ENCODE measurements around the gene IL7R.

The IL7R gene

DNA sequence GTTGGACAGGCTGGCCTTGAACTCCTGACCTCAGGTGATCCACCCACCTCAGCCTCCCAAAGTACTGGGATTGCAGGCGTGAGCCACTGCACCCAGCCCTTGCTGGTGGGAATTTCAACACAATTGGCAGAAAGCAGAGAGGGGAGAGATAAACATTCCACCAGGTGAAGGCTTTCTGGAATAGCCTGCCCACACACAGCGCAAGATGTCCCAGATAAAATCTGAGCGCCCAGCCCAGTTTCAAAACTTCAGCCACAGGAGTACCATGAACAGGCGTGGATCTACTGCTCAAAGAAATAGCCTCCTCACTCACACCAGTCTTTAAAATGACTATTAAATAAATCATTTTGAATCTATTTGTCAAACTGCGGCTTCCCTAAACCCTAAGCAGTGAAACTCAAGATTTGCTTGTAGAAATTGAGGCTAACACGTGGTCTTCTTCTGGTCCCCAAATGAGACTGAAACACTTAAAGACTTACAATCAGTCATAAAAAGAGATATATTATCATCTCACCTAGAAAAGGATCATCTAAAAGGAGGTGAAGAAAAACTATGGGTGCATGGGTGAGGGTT, 47.0 kb downstream of the IL7R start:
- no peak for DNase-seq (ENCODE audit: low read depth in 2 of 2)

DNA sequence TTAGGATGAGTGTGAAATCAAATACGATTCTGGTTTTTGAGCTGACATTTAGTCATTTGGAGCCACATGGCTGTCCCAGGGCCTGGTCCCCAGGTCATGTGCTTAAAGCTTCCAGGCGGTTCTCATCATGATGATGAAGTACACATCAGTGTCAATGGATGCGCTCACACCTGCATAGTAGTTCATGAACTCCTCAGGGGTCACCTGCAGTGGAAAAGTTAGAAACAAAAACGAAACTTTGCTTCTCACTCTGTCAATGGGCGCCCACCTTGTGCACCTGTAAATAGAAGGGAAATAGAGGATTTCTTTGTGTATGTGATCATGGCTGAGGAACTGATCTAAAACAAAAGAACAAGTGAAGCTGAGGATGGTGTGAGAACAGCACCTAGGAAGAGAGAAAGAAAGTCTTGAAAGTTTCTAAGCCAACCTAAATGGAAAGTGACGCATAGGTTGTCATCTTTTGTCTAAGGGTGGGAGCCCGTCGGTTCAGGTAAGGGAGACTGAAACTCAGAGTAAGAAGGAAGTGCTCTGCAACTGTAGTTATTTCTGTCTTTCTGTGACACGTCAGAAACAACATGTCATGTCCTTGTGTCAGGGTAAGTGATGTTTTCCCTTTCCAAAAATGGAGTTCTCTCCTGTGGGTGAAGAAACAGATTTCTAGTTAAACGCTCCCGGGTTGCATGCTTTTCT, 47.9 kb downstream of the IL7R start:
- no peak for DNase-seq (ENCODE audit: low read depth in 2 of 2)

DNA sequence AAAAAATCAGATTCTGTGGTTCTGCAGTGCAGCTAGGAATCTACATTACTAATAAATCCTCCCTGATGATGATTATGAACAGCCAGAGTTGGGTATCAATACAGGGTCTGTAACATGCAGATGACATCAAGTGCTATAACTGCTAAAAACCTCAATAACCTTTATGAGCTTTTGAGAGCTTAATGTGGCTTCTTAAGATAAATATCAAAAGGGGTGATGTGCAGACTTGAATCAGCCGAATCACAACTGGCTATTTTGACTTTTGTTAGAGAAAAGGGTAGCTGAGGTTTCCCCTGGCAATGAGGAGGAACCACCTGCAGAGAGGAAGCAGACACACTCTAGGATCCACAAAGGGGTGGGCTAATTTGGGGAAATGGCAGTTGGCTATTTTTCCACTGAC, 51.5 kb downstream of the IL7R start:
- DNase-seq (ENCODE audit: low read depth in 2 of 2): peak; percentile 69 to 72

DNA sequence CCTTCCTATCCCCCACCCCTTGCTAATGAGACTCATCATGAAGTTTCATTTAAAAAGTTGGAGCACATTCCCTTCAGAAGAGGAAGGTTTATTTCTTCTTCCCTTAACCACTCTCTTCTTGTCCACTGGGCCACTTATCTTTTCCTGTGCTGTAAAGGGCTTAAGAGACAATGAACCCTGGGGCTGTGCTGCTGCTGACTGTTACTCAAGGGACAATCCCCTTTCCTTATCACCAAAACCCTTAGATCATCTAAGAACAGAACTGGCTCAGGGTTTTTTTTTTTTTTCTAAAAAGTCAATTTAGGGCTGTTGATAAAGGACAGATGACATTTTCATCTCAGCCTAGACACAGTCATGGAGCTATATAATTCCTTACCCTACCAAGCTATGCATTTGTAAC, 52.1 kb downstream of the IL7R start:
- no peak for DNase-seq (ENCODE audit: low read depth in 2 of 2)

DNA sequence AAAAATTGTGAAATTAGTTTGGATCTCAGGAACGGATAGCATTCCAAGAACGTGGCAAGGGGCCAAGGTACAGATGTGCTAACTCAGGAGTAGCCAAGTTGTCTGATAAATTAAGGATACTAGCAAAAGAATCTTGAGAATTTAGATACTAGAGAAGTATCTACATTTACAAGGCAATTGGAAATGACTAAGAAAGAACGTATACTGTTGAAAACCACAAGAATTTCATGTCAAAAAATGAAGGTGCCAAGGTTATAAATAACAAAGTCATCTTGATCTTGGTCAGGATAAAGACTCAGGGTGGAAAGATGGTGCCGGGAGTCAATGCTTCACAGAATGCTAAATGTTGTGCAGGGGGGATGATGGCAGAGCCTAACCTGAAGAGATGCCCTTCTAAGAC, 62.5 kb downstream of the IL7R start:
- DNase-seq (ENCODE audit: low read depth in 2 of 2): peak; percentile 98

DNA sequence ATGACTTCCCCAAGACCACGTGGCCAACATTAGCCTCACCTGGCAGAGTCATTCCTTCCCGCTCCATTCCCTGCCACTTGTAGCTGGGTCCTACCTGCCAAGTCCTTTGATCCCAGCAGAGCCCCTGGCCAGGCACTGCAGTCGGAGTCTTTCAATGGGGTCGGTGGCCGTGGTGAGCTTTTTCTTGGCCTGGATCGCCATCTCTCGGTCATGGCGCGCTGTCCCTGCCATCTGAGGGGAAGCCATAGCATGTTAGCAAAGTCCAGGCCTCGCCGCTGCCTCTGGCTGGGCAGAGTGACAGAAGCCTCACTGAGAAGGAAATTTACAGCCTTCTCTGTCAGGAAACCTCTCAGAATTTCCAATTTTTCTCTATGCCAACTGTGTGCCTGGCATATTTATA, 64.2 kb downstream of the IL7R start:
- DNase-seq (ENCODE audit: low read depth in 2 of 2): no peak

DNA sequence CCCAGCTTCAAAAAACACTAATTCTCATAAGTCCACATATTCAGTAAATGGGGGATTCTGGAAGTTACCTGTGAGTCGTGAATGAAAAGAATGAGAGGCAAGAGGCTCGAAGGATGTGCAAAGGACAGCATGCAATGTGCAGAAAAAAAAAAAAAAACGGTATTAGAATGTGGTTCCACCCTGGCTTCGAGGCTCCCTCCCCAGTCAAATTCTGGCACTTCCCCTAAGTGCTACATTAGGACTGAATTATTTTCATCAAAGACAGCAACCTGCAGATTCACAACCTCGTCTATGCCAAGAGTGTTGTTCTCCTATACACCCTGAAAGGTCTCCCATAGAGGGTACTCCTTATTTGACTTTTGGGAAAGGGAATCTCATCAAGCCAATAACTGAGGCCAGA, 65.2 kb downstream of the IL7R start:
- DNase-seq (ENCODE audit: low read depth in 2 of 2): no peak

DNA sequence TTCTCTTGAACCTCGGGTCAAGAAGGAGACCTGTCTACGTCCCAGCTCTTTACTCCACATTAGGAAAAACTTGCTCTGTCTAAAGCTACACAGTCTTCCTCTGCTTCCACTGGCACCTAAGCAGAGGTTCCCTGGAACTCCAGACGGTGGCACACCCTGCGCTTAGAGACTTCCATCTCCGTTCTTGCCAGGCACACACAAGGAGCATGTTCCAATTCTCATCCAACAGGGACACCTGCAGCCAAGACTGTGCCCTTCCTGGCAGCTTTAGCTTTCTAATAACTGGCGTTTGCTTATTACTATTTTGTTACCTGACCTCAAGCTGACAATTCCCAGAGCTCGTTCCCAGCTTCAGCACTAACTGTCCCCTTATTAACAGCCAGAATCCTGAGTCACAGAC, 65.8 kb downstream of the IL7R start:
- DNase-seq (ENCODE audit: low read depth in 2 of 2): no peak

DNA sequence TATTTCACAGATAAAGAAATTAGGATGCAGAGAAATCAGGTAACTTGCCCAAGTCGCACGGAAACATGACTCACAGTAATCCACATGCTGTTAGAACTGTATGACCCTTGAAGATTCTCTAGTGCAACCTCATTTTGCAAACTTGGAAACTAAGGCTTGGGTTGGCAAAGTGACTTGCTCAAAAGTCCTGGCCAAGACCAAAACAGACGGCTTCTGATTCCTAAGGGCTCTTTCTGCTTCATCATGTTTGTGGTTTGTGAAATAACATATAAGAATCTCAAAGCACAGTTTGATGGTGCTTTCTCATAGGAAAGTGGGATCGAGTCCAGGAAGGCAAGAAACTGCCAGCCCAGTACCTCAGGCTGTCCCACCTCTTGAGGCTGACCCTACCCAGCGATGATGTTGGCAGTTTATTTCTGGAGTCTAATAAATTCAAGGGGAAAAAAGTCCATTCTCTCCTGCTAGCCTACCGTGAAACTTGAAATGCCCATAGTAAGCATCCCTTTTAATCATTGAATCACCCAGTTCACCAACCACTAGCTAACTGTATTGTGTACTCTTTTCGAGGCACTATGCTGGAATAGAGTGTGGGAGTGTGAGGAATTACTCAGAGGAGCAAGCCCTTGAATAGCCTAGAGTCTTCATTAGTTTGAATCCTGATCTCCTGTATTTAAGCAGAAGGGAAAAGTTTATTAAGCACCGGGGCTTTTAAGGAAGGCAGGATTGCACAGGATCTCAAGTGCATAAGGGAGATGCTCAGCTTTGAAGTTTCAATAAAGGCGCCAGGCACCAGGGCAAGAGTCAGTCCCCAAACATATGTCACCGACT, 67.6 kb downstream of the IL7R start:
- DNase-seq (ENCODE audit: low read depth in 2 of 2): peak; percentile 60

DNA sequence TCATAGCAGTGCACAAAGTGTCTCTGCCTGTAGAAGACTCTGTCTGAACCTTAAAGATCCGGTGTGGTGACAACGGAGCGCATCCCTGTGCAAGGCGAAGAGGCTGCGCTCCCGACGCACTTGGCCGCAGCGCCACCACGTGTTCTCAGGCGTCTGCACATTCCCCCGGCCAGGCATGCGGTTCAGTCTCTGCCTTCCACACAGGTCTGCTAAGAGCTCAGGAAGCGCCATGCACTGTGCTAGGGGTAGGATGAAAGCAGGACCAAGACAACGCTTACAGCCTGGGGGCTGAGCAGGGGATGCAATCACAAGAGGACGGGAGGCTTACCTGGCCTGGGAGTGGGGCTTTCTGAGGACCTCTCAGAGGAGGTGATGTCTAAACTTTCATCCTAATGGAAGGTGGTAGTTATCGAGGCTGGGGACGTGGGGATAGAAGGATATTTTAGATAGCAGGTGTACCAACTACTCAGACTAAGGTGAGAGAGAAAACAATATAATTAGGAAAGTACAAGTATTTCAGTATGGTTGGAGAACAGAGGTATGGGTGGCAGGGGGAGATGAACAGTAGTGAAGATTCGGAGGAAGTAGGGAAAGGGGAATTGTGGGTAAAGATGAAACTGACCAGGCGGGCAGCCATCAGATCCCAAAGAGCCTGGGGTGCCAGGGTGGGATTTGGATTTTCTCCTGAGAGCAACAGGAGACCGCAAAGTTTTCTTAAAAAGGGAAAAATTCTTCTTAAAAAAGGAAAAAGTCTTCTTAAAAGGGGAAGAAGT, 68.4 kb downstream of the IL7R start:
- DNase-seq (ENCODE audit: low read depth in 2 of 2): peak; percentile 36 to 51

DNA sequence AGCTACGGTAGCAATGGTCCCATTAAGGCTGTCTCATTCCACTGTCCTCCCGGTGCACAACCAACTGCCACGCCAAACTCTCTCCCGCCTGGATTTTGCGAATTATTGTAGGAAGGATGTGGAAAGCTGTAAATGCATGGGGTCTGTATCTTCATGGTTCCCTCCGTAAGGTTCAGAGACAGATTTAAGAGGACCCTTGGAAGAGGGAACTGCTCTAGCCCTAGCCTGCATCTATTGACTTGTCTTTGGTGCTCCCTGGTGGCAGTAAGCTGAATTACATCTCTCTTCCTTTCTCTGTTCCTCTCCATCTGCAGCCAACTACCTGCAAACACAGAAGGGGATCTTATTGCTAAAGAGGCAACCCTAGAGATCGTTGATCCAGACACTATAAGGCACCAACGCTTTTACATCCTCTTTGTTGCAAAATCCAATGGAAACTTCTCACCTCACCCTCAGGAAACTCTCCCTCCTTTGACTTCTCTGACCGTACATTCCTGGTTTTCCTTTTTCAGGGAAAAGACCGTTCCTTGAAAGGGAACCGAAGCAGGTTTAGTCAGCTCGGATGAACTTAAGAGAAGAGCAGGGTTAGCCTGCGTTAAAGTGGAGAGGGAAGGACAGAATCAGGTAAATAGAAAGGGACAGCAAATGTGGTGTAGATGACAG, 69.8 kb downstream of the IL7R start:
- peak in 1 of 2 experiments; percentile 44 for DNase-seq (ENCODE audit: low read depth in 2 of 2)
